Sigmoid colon (tissue), 3 donors: ENCODE measurements around the gene LURAP1L.

Experiments used
- POLR2A ChIP-seq, 2 donors: fragments of 450-650 bp; IDR thresholded peaks; one replicate each; pipeline ENCODE4 v1.6.1; 2016; ENCODE audit warnings: antibody characterized with exemption in 2 of 2, mild to moderate bottlenecking in 2 of 2, moderate library complexity in 2 of 2
- TF ChIP-seq, protein P1 (sequence below), 4 experiments: fragments of 450-650 bp in 3 of 4; fragments of 200-600 bp in 1 of 4; IDR thresholded peaks; one replicate each; pipeline ENCODE4 v1.5.1; 2016 to 2019; ENCODE audit warnings: antibody characterized with exemption in 4 of 4, mild to moderate bottlenecking in 3 of 4, moderate library complexity in 2 of 4

- TF ChIP-seq, protein P1, sequence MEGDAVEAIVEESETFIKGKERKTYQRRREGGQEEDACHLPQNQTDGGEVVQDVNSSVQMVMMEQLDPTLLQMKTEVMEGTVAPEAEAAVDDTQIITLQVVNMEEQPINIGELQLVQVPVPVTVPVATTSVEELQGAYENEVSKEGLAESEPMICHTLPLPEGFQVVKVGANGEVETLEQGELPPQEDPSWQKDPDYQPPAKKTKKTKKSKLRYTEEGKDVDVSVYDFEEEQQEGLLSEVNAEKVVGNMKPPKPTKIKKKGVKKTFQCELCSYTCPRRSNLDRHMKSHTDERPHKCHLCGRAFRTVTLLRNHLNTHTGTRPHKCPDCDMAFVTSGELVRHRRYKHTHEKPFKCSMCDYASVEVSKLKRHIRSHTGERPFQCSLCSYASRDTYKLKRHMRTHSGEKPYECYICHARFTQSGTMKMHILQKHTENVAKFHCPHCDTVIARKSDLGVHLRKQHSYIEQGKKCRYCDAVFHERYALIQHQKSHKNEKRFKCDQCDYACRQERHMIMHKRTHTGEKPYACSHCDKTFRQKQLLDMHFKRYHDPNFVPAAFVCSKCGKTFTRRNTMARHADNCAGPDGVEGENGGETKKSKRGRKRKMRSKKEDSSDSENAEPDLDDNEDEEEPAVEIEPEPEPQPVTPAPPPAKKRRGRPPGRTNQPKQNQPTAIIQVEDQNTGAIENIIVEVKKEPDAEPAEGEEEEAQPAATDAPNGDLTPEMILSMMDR (IDR thresholded peaks at IDR 0.05), result no peak
- TF ChIP-seq POLR2A (IDR thresholded peaks at IDR 0.05), result no peak
These were observed 39.2 kb upstream of the LURAP1L start for GRCh38 chr9:12735665-12736064.
